ENCODE results near the gene MAPT.

- TF ChIP-seq POLR2A (IDR thresholded peaks at IDR 0.05) (no peak), CTCF (IDR thresholded peaks at IDR 0.05) (no peak), EP300 (IDR thresholded peaks at IDR 0.05) (no peak)
Observed at GRCh38 chr17:45920083-45920482, 25.7 kb downstream of the MAPT start.
